ENCODE measurements around the gene FLCN.

FLCN gene

DNA sequence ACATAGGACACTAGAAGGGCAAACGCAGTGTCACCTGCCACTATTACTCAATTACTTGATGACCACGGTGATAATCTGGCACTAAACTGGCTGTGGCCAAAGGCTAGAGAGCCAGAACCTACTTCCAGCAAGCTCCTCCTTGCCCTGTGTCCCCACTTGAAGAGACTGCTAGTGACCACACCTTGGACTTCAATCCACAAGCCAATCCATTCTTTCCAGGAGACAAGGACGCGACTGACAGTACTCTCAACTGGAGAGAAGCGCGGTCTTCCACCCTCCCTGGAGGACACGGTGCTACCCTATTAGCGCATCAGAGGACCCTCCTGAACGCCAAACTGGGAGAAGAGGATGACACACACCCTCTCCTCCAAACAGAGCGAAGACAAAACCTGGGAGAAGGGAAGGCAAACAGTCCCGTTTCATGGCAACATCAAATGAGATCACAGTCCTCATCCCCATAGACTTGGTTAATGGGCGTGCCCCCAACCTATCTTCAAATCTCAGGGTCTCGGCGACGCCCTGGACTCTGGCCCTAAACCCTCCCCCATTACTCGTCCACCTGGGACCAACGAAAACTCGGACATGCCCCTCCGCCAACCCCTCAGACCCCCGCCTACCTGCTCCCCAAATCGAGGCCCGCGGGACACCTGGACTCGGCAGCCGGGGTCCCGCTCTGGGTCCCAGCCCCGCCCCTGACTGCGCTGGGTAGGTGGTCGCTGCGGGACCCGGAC is 508 bp downstream of the FLCN start:
- DNase-seq (ENCODE audit: low spot score), result peak; percentile 28

DNA sequence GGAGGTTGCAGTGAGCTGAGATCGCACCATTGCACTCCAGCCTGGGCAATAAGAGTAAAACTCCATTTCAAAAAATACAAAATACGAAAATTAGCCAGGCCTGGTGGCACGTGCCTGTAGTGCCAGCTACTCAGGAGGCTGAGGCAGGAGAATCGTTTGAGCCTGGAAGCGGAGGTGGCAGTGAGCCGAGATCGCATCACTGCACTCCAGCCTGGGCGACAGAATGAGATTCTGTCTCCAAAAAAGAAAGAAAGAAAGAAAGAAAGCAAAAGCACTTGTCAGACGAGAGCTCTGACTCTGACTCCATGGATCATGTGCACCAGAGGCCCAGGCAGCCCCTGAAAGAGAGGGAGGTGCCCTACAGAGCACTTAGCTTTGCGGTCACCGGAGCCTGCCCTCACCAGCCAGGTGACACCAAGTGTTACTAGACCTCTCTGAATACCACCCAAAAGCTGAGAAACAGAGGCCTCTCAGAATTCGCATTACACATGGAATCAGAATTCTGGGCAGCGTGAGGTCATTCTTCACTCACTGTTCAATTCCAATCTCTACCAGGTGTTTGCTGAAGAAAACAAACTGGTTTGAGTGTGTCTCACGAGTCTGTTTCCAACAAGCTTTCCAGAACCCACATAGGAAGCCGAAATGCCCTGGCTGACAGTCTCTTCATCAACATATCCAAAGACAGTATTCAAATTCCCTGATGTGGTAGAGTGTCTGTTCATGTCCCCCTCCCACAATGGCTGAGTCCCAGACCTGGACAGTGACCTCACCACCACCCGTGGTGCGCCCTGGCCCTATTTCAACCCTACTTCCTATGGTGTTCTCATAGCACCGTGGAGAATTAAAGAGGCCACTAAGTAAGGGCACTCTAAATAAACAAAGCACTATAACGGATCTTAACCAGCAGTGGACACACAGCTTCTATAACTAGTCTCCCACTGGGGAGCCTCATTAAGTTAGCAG is 1.5 kb downstream of the FLCN start:
- no peak for DNase-seq (ENCODE audit: low spot score)

DNA sequence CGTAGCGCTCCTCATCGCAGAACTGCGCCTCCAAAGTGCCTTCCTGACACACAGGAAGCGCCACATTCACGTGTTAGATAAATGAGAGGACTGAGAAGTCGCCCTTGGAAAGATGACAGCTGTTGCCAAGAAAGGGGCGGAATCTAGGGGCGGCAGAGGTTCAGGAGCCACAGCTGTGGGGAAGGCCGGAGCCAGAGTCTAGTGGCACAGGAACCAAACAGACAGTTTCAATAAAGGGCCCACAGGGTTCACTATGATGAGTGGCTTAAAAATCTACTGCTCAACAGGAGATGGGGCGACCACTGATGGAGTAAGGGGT is 4.7 kb downstream of the FLCN start:
- DNase-seq (ENCODE audit: low spot score), result no peak

DNA sequence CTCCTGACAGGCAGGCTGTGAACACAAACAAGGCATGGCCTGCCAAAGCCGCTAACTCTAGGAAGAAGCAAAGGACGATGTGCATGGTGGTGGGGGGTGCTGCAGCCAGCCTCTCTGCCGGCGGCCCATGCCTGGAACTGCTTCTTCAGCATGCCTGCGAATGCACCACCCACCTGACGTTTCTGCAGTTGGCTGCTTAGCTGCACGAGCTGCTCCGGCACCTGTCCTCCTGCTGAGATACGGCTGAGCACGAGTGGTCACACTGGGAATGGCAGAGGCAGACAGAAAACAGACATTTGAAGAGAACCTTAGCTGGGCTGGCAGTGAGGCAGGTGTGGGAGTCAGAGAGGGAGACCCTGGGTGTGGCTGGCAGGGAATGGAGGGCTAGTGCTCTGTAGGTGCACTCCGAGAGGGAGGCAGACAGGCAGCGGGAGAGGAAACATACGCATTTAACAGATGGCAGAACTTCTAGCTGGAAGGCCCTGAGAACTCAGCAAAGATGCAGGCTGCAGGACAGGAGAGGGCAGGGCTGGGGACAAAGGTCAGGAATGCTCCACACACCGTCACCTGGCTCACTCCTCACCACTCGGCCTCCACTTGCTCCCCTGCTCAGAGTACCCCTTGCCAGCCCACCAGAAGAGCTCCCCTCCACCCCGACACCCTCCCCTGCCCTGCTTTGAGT is 5.2 kb downstream of the FLCN start:
- no peak for DNase-seq (ENCODE audit: low spot score)

DNA sequence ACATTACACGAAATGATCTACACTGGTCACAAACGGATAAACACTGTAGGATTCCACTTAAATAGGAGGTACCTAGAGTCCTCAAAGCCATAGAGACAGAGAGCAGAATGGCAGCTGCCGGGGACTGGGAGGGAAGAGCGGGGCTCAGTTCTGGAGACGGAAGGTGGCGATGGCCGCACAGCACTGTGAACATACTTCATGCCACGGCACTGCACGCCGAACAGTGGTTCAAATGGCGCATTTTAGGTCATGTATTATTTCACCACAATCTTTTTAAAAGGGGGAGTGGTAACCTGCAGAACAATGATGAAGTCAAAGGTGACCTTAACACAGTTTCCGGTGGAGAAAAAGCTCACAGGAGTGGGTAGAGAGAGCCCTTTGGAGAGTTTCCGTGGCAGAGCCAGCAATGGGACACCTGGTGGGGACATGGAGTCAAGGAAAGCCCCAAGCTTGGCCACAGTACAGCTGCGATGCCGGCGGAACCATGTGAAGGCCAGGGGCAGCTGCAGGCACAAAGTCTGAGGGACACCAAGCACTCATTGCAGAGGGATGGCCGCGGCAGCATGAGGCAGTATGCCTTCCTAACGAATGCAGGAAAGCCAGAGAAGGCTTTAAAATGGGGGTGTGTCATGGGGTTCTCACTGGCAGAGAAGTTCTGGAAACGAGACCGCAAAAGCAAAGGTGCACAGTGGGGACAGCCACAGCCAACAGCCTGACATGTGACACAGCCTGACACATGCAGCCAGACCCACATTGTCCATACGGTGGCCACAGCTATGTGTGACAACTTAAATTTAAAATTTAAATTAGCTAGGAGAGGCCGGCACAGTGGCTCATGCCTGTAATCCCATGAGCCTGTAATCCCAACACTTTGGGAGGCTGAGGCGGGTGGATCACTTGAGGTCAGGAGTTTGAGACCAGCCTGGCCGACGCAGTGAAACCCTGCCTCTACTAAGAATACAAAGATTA is 7.3 kb downstream of the FLCN start:
- DNase-seq (ENCODE audit: low spot score), result no peak

DNA sequence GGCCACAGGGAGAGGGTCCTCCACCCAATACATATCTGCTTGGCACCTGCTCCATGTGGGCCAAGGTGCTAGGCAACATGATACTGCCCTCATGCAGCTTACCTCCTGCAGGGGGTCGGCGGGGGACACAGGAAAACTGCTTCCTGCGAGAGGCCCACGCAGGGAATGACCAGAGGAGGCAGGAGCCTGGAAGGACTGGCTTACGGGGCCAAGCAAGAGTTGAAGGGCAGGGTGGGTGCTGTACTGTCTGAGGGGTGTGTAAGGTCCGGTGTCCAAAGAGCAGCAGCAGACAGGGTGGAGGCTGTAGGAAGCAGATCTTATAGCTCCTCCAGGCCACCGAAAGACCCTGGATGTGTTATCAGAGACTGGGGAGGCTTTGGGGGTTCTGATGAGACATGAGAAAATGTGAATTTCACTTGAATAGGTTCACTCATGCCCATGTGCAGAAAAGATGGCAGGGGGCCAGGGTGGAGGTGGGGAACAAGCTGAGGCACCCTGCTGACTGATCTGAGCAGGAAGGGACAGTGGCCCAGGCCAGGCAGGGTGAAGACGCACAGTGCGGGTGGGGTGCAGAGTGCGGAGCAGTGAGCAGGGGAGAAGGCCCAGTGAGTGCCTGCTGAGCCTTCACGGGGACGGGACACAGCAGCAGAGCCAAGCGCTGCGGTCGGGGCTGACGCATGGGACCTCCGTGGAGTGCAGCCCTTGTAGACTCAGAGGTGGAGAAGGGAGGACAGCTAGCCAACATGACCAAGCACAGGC is 8.3 kb downstream of the FLCN start:
- no peak for DNase-seq (ENCODE audit: low spot score)

DNA sequence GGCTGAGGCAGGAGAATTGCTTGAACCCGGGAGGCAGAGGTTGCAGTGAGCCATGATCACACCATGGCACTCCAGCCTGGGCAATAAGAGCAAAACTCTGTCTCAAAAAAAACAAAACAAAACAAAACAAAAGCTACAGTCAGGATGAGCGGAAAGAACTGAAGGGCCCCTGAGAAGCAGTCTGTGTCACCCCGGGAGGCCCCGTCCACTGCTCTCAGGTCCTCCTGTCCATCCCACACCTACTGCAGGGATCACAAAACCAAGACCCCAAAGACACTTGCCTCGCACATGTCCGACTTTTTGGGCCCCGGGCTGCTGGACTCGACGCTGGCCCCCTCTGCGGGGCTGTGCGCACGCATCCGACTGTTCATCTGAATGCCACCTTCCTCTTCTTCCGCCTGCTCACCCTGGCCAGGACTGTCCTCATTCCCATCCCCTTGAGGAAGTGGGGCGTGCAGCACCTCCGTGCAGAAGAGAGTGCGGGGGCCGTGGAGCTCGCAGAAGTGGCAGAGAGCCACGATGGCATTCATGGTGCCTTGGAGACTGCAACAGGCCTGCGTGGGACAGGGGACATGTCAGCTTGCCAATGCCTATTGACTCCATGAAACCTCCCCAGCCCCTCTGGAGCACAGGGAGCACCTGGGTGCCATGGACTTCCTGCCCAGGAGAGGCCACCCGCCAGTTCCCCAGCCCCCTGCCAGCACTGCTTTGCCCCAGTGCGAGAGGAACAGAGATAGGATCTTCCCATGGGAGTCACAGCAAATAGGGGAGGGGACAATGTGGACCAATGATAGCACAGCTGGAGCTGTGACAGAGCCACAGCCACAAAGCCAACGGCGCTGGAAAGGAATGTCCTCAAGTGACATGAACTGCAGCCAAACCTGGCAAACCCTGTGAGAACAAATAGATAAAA is 9.1 kb downstream of the FLCN start:
- DNase-seq (ENCODE audit: low spot score), result peak; percentile 24

DNA sequence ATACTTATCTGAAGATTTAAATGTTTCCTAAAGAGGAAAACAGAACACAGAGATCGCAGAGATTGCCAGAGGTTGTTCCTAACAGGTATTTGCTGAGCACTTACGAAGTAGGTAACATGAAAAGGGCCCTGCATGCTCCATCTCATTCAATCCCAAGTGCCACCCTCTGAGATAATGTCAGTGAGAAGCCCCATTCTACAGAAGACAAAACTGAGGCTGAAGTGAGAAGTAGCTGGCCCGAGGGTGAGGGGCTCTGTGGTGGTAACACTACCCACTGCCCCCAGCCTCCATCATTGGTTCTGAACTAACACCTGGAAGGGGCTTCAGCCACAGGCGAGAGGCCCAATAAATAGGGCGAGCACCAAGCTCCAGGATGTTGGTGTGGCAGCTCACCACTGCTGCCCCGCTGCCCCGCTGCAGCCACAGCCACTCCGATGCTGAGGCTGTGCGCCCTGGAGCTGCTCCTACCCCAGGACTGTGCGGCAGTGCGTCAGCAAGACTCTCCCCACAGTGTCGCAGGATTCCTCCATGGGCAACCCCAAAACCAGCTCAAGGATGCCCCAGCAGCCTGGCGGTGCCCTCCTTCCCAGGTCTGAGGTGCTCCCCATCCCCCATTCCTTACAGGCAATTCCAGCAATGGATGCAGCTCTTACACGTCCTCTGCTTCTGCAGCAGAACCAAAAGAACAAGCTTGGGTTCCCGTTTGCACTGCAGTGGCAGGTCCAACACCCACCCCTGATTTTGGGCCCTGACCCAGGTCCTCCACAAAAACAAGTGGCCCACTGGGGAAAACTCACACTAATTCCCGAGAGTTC is 10.3 kb downstream of the FLCN start:
- DNase-seq (ENCODE audit: low spot score), result no peak

DNA sequence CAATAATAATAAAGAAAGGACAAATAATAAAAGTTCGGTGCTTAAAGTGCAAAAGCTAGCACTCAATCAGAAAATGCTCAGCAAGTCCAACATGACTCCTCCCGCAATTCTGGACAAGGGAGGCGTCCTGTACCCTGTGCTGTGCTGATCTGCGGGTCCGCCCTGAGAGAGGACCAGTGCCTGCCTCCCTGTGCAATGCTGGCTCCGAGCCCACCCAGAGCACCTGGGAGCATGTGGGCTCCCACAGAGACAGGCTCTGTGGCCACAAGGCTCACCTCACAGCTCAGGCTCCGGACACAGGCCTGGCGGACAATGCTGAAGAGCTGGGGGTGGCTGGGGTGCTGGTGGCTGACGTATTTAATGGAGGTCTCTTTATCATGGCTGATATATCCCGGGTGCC is 11.1 kb downstream of the FLCN start:
- no peak for DNase-seq (ENCODE audit: low spot score)

DNA sequence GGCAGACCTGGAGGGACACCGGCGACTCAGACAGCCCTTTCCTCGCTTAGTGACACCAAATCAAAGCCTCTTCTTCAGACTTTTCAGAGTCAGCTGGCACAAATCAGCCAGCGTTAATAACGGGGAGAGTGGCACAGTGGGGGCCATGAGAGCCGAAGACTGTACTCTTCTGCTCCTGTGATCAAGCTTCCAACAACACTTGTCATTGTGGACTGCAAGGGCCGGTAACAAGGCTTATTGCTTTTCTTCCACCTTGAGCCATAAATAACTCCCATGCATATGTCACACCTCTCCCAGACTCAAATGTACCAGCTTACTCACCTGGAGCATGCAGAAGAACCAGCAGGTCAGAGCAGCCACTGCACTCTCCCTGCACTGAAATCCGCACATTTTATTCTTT is 12.8 kb downstream of the FLCN start:
- no peak for DNase-seq (ENCODE audit: low spot score)

DNA sequence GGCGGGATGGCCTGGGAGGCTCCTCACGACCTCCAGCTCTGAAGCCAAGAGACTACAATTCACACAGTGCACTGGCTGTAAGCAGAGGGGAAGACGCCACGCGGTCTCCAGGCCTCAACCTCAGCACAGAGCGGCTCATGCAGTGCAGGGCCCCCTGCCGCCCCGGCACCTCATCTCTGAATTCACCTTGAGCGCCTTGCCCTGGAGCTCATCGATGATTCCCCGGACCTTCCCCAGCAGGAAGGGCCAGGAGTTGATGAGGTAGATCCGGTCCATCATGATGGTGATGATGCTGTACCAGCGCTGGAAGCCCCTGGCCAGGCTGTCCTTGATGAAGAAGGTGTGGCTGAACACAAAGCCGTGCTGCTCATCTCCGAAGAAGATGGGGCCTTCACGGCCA is 13.2 kb downstream of the FLCN start:
- DNase-seq (ENCODE audit: low spot score), result no peak

DNA sequence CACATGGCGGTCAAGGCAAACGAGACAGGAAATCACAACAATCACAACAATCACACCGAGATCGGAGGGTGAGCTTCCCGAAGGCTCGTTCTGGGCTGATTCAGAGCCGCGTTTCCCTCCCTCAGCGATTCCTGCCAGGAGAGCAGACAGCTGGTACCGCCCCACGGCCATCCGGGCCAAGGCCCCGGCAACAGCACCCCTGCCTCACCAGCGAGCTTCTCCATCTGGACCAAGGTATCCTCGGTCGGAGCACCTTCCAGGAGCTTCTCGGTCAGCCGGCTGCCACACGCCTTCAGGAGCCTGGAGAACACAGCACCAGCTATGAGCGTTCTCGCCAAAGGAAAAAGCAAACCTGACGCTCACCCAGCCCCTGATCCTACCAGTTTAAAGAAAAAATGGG is 15.6 kb downstream of the FLCN start:
- DNase-seq (ENCODE audit: low spot score), result no peak

DNA sequence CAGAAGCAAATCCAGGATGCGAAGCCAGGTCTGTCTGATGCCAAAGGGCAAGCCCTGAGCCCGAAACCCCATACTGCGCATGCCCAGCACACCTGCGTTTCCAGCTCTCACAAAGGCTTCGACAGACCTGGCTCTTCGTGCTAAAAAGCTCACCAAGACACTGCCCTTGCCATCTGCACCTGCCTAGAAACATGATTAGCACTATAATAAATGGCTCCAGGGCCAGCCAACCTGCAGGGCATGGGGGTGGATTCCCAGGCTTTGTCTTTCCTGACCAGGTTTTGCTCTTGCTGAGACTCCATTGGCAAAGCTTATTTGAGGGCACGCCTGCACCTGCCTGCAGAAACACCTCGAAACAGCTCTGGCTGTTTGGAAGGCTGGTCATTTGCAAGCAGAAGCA is 16.4 kb downstream of the FLCN start:
- DNase-seq (ENCODE audit: low spot score), result no peak

DNA sequence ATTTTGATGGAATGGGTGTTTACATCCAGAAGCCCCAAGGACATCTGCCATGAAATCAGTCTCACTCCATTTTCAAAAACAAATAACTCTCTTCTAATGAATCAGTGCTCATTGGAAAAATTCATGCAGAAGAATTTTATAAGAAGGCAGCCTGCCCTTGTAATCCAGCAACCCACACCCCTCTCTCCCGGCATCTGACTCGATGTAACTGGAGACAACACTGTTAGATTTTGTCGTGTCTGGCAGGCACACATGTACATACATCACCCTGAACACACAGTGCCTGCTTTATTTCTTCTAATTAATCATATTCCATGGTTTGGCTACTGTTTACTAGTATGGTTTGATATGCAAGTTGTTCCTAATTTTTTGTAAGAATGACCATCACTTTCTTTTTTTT is 19.0 kb downstream of the FLCN start:
- DNase-seq (ENCODE audit: low spot score), result no peak

DNA sequence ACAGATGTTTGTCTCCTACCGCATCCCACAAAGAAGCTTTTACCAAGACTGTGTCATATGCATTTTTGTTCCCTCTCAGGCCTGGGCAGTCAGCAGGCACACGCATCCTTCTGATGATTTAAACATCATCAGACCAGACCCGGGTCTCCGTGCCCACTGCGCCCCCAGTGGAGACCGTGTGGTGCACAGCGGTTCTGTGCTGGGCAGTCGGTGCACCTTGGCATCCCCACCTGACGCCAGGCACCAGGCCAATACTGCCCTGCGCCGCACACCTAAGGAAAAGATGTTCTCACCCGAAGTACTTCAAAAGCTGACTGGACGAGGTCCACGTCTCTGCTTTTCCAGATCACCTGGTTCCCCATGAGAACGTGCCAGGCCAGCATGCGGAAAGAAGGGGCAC is 20.2 kb downstream of the FLCN start:
- DNase-seq (ENCODE audit: low spot score), result no peak

DNA sequence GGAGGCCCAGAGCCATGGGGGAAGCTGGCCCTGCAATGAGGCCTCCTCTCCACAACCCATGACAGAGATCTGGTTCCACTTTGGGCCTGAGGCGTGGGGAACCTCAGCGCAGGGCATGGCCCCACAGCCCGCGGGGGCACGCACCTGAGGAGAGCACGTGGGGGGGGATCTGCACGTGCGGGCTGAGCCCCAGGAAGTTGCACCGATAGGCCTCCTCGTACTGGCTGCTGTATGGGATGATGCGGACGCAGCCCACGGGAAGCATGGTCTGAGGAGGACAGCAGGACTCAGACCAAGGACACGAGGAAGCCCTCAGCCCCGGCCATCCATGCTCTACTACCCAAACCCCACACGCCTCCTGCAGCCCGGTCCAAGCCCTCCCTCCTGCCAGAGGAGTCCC is 20.7 kb downstream of the FLCN start:
- DNase-seq (ENCODE audit: low spot score), result no peak

DNA sequence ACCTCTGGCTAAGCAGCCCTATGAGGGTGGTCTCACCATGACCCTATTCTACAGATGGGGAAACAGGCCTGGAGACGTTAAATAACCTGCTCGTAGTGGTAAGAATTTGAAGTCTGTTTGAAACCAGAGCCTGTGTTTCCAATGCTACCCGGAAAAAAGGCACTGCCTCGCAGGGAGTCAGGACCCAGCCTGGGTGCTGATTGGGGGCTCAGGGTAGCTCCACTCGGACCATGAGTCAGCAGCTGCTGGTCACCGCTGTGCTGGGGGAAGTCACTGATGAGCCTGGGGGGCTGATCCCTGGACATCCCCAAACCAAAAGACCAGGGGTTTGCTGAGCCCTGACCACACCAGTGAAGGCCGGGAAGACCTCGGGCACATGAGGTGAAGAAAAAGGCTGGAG is 21.4 kb downstream of the FLCN start:
- no peak for DNase-seq (ENCODE audit: low spot score)

DNA sequence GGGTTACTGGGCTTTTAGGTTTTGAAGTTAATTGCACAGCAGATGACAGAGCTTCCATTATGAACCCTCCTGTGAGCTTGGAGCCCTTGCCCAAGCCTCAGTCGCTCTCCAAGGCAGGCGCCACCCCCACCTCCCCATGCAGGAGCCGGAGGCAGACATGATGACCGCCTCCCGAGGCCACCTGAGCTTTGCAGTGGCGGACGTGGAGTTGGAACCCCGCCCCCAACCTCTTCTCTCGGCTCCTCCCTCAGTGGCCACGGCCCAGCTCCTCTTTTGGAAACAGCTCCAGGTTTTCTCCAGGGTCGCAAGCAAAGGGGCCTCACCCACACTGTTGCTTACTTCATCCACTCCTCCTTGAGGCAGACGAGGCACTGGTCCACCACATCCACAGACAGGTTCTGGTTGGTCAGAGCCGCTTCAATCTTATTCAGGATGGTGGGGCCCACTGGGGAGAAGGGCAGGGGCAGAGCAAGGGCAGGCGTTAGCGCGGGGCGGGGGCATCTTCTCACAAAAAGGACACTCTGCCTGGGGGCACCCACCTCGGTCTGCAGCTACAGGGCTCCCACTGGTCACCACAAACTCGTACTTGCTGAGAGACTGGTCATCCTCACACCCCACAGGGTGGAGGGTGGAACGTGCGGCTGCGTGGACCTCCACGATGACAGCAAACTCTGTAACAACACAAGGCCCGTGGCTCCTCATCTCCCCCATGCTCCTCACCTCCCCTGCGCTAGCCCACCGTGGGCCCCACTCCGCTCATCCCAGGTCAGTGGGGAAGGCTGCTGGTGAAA is 22.1 kb downstream of the FLCN start:
- DNase-seq (ENCODE audit: low spot score), result no peak

Data from SK-N-DZ (cell line).